ENCODE measurements around the gene GZMA.

DNA sequence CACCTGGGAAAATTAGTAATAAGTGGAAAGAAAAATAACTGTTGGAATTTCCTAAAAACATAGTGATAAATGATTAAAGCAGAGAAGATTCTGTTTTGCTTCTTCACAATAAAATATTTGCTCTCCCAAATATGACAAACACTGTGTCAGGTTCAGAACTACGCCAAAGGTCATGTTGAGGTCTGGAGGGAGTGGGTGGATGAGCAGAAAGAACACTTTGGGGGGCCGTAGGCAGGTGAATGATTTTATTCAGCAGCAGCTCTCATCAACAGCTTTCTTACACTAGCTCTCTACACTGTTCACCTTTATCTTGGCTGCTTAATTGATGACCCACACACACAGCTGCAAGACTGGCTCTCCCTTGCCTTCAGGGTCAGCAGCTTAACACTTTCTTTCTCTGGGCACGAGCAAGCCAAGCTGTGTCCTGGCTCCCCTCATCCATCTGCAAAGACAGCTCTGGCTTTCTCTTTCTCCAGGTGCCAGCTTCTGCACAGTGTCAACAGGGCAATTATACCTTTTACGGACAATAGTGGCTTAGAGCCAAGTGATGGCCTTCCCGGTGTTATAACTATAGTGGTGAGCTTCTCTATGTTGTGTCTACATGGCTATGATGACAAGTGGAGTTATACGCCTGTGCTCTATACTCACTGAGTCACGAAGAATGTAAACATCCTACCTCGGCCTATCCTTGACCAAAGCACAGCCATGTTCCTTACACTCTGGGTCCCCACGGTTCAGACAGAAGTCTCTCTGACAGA, 38.6 kb downstream of the GZMA start:
- TF ChIP-seq POLR2A (IDR thresholded peaks at IDR 0.05; ENCODE audit: low read length) = no peak
- no peak for TF ChIP-seq RAD21 (conservative IDR thresholded peaks at IDR 0.05 in 1 of 2, IDR thresholded peaks at IDR 0.05 in 1 of 2)

All from A549 (cell line).